Stimulated activated CD8-positive, alpha-beta memory T cell treated with anti-CD3 and anti-CD28 coated beads, Interleukin-7, amount 100 ng/mL, for 48 hours (primary cell): ENCODE measurements around the gene PDHA1.

Experiments
- DNase-seq, 2 donors: peaks; one replicate each; pipeline ENCODE4 v3.0.0-alpha.2; 2020; ENCODE audit warnings: low read depth in 1 of 2; ENCODE audit errors: extremely low read depth in 1 of 2

PDHA1 gene

DNA sequence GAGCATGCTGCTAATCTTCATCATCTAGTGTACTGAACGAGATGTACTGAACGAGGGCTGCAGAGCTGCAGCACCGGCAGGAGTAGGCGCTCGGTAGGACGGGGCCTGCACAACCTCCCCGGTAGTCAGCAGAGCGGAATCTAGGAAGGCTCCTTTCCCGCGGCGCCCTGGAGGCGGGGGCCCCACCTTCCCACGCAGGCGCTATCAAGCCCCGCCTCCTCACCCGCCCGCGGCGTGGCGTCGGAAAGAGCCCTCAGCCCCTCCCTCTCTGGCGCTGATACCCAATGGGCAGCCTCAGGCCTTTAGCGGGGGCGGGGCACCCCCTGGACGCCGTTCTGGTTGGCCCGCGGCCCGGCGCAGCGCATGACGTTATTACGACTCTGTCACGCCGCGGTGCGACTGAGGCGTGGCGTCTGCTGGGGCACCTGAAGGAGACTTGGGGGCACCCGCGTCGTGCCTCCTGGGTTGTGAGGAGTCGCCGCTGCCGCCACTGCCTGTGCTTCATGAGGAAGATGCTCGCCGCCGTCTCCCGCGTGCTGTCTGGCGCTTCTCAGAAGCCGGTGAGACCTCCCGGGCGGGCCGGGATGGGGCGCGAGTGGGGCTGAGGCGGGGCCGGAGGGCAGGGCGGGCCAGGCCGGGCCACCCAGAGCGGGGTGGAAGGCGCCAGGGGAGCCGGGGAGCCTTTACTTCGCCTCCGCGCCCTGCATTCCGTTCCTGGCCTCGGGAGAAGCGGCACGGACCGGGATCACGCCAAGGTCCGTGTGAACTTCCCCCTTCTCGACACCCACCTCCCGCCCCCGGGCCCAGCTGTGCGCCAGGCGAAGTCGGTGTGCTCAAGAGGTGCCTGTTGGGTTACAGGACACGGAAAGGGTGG is at the start of gene PDHA1:
Gene PDHA1 (plus strand): TSS at position 393 of the 874 bp plus-strand sequence. CDS start 111 bp downstream, at position 504.
- DNase-seq: peak; percentile 81 to 87

DNA sequence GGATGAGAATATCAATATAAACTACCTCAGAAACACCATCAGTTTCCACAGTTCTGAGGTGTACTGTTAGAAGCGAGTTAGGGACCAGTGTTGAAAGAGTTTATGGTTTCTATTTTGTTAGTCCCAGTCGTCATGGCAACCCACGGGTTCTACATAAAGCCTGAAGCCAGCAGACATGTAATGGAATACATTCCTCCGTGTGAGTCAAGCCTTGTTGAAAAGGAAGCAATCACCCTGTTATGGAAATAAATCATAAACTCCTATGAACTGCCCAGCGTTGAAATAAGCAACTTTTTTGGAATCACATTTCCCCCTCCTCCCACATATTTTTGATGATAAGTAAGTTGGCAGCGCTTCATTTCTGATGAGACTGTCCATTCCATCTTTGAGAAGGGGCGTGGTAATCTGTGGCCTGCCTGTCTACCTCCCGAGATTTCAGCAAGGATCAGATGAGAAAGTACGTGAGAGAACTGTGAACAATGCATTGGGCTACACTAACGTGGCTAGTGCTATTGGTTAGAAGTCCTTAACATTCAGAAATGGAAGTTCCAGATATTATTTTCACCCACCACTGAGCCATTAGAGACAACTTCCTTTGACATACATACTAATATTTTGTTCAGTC is 40.4 kb upstream of the PDHA1 start:
- no peak for DNase-seq

DNA sequence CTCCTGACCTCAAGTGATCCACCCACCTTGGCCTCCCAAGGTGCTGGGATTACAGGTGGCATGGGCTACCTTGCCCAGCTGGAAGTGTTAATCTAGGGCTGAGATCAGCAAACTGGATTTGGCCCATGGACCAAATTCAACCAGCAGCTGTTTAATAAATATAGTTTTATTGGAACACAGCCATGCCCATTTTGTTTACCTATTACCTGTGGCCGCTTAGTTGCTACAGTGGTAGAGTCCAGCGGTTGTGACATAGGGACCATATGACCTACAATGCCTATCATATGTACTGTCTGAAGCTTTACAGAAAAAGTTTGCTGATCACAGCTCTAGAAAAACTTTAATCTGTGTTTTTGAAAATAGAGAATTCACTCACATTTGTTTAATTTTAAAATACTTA is 17.2 kb upstream of the PDHA1 start:
- no peak for DNase-seq

GRCh38 chrX:19331831-19332230 is 11.9 kb upstream of the PDHA1 start:
- DNase-seq: no peak

GRCh38 chrX:19332983-19333382 is 10.7 kb upstream of the PDHA1 start:
- DNase-seq: no peak

- peak in 1 of 2 donors; percentile 17 for DNase-seq
Measured at GRCh38 chrX:19334945-19335626, 8.6 kb upstream of the PDHA1 start.

GRCh38 chrX:19342331-19342906 is 1.3 kb upstream of the PDHA1 start:
- no peak for DNase-seq

GRCh38 chrX:19343085-19343534 is 617 bp upstream of the PDHA1 start:
- DNase-seq: no peak

- DNase-seq: no peak
Measured at GRCh38 chrX:19344661-19345060, 934 bp downstream of the PDHA1 start.

- no peak for DNase-seq
Measured at GRCh38 chrX:19347916-19348315, 4.2 kb downstream of the PDHA1 start.

DNA sequence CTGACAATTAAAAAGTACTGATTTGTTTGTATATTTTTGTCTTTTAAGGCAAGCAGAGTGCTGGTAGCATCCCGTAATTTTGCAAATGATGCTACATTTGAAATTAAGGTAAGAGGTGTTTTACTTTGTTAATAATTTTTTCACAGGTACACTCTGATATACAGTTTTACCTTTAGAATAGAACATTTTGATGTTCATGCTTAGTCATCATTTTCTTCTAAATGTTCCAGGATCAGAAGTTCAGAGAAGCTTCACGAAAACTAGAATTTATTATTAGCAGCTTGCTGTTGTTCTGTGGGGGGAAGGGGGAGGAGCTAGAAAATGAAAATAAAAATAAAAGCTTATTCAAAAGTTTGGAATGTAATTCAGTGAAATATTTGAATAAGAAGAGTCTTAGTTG is 5.5 kb downstream of the PDHA1 start:
- DNase-seq: no peak

DNA sequence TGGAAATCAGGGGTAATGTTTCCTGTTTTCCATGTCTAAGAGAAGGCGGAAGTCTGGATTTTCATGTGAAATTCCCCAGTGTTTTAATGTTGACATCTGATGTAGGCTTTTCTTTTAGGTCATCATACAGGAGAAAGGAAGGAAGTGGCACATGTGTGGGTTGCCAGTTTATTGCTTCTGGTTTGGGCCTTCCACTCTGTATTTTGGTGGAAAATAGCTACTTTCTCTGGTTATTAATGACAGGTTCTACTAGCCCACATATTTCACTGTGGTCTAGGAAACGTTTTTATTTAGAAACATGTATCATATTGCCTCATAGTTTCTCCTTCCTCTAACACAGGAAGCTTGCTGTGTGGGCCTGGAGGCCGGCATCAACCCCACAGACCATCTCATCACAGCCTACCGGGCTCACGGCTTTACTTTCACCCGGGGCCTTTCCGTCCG is 7.2 kb downstream of the PDHA1 start:
- no peak for DNase-seq

GRCh38 chrX:19354625-19355024 is 10.9 kb downstream of the PDHA1 start:
- no peak for DNase-seq

DNA sequence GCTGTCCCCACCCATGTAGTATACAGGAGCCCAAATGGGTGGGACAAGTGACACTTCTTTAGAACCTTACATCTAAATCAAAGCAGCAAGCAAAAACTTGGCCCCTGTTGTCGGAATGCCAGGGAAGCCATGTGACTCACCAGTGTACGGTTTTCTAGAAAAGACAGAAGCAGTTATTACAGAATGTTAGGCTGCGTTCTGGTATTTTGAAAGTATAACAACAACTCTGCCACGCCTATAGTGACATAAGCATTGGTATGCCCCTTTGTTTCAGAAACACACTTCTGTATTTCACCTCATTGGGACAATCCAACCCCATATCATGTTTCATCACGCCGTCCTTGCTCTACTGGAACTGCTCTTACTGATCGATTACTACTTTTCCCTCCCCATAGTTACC is 14.8 kb downstream of the PDHA1 start:
- DNase-seq: no peak

DNA sequence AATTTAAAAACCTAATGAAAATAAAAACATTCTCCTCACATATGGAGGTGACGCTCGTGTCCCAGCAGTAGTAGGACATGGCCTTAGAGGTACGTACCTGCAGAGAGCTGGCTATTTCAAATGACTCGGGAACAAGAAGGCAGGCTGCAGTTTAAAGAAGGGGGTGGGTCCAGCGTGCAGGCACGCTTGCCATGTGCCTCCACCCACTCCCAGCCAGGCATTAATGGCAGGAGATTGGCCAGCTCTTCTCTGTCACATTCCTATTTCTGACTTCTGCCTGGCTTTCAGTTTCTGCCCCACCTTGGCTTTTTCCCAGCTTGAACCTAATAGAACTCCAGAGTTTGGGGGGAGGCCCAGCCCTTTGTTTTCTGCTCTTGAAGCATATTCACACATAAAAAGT is 17.2 kb downstream of the PDHA1 start:
- no peak for DNase-seq

DNA sequence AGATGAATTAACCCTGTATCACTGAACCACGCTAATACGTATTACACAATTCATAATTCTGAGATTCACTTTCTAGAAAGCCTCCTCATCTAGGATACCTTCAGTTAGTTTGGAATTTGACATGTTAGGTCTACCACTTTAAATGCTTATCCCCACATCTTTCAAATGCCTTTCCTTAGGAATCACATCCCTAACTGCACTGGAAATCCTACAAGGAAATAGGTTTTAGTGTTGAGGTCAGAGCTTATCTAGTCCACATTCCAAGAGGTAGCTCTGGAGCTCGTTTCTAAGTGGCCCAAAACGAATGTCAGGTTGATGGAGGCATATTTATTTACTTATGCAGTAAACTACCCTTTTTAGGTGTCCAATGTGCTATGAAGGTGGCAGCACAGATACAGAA is 18.0 kb downstream of the PDHA1 start:
- DNase-seq: no peak

- no peak for DNase-seq
Measured at GRCh38 chrX:19368576-19368975, 24.8 kb downstream of the PDHA1 start.

GRCh38 chrX:19370061-19370460 is 26.3 kb downstream of the PDHA1 start:
- no peak for DNase-seq

GRCh38 chrX:19372170-19372546 is 28.4 kb downstream of the PDHA1 start:
- DNase-seq: peak; percentile 33 to 39

GRCh38 chrX:19372547-19373331 is 29.0 kb downstream of the PDHA1 start:
- DNase-seq: no peak
